Activated T-cell treated with anti-CD3 and anti-CD28 coated beads, Interleukin-2, amount 50 U/mL, for 1 hour (primary cell): ENCODE results near the gene TLE4.
"Not testable (repeated sequence)": the region's sequence is repeated elsewhere in the genome, so short reads cannot be mapped to it uniquely, and the experiment has no call there.

Experiments
- DNase-seq: peaks from one replicate; pipeline ENCODE4 v3.0.0-alpha.2; 2020

The TLE4 gene

GRCh38 chr9:79639354-79639753, 67.6 kb downstream of the TLE4 start:
- DNase-seq = no peak

GRCh38 chr9:79640067-79640466, 68.3 kb downstream of the TLE4 start:
- not testable (repeated sequence) for DNase-seq

GRCh38 chr9:79641070-79641469, 69.3 kb downstream of the TLE4 start:
- no peak for DNase-seq

- DNase-seq = no peak
Observed at GRCh38 chr9:79642671-79643070, 70.9 kb downstream of the TLE4 start.

GRCh38 chr9:79644048-79644447, 72.3 kb downstream of the TLE4 start:
- DNase-seq = no peak

- no peak for DNase-seq
Observed at GRCh38 chr9:79644601-79645000, 72.8 kb downstream of the TLE4 start.

GRCh38 chr9:79645110-79645509, 73.3 kb downstream of the TLE4 start:
- DNase-seq = no peak

GRCh38 chr9:79646096-79646495, 74.3 kb downstream of the TLE4 start:
- DNase-seq = no peak

GRCh38 chr9:79651251-79651795, 79.6 kb downstream of the TLE4 start:
- DNase-seq = no peak

- DNase-seq = no peak
Observed at GRCh38 chr9:79652598-79652997, 80.8 kb downstream of the TLE4 start.

- not testable (repeated sequence) for DNase-seq
Observed at GRCh38 chr9:79654591-79655382, 83.0 kb downstream of the TLE4 start.

- no peak for DNase-seq
Observed at GRCh38 chr9:79655551-79655950, 83.8 kb downstream of the TLE4 start.

GRCh38 chr9:79656169-79656568, 84.4 kb downstream of the TLE4 start:
- no peak for DNase-seq

GRCh38 chr9:79657891-79658290, 86.1 kb downstream of the TLE4 start:
- DNase-seq = no peak

GRCh38 chr9:79658926-79659325, 87.2 kb downstream of the TLE4 start:
- DNase-seq = no peak

GRCh38 chr9:79660615-79661014, 88.8 kb downstream of the TLE4 start:
- DNase-seq = no peak

GRCh38 chr9:79661279-79661678, 89.5 kb downstream of the TLE4 start:
- no peak for DNase-seq

GRCh38 chr9:79661886-79662536, 90.2 kb downstream of the TLE4 start:
- no peak for DNase-seq

- DNase-seq = no peak
Observed at GRCh38 chr9:79662537-79662956, 90.8 kb downstream of the TLE4 start.

- DNase-seq = no peak
Observed at GRCh38 chr9:79663300-79663699, 91.5 kb downstream of the TLE4 start.

GRCh38 chr9:79663878-79664277, 92.1 kb downstream of the TLE4 start:
- DNase-seq = no peak

GRCh38 chr9:79664375-79664831, 92.6 kb downstream of the TLE4 start:
- no peak for DNase-seq

- DNase-seq = no peak
Observed at GRCh38 chr9:79665369-79665768, 93.6 kb downstream of the TLE4 start.

- DNase-seq = no peak
Observed at GRCh38 chr9:79665931-79666330, 94.2 kb downstream of the TLE4 start.
